BLaER1 (cell line): ENCODE results near the gene DCPS.
A peak's percentile ranks its signal among the peaks of the same experiment; 100 is the strongest.
"Not testable (repeated sequence)": the region's sequence is repeated elsewhere in the genome, so short reads cannot be mapped to it uniquely, and the experiment has no call there.

Source experiments
- H3K27ac ChIP-seq: shearing (Covaris generic); formaldehyde crosslinking; 2 replicates; pipeline ENCODE4 v1.8.1; 2022
- H3K27me3 ChIP-seq: shearing (Covaris generic); formaldehyde crosslinking; 2 replicates; pipeline ENCODE4 v1.8.1; 2022
- H3K36me3 ChIP-seq: shearing (Covaris generic); formaldehyde crosslinking; 2 replicates; pipeline ENCODE4 v1.8.1; 2022
- H3K4me1 ChIP-seq: shearing (Covaris generic); formaldehyde crosslinking; 2 replicates; pipeline ENCODE4 v1.8.1; 2022
- H3K4me2 ChIP-seq: shearing (Covaris generic); formaldehyde crosslinking; 2 replicates; pipeline ENCODE4 v1.8.1; 2022
- H3K4me3 ChIP-seq: shearing (Covaris generic); formaldehyde crosslinking; 2 replicates; pipeline ENCODE4 v1.8.1; 2022
- H3K9ac ChIP-seq: shearing (Covaris generic); formaldehyde crosslinking; 2 replicates; pipeline ENCODE4 v1.8.1; 2022
- H3K9me3 ChIP-seq: shearing (Covaris generic); formaldehyde crosslinking; 2 replicates; pipeline ENCODE4 v1.8.1; 2022
- H4K20me1 ChIP-seq: shearing (Covaris generic); formaldehyde crosslinking; 2 replicates; pipeline ENCODE4 v1.8.1; 2022
- Cebpa-rat ChIP-seq: shearing (Covaris generic); IDR thresholded peaks from 2 replicates; pipeline ENCODE4 v1.8.1; 2022

The DCPS gene, protein sequence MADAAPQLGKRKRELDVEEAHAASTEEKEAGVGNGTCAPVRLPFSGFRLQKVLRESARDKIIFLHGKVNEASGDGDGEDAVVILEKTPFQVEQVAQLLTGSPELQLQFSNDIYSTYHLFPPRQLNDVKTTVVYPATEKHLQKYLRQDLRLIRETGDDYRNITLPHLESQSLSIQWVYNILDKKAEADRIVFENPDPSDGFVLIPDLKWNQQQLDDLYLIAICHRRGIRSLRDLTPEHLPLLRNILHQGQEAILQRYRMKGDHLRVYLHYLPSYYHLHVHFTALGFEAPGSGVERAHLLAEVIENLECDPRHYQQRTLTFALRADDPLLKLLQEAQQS

DNA sequence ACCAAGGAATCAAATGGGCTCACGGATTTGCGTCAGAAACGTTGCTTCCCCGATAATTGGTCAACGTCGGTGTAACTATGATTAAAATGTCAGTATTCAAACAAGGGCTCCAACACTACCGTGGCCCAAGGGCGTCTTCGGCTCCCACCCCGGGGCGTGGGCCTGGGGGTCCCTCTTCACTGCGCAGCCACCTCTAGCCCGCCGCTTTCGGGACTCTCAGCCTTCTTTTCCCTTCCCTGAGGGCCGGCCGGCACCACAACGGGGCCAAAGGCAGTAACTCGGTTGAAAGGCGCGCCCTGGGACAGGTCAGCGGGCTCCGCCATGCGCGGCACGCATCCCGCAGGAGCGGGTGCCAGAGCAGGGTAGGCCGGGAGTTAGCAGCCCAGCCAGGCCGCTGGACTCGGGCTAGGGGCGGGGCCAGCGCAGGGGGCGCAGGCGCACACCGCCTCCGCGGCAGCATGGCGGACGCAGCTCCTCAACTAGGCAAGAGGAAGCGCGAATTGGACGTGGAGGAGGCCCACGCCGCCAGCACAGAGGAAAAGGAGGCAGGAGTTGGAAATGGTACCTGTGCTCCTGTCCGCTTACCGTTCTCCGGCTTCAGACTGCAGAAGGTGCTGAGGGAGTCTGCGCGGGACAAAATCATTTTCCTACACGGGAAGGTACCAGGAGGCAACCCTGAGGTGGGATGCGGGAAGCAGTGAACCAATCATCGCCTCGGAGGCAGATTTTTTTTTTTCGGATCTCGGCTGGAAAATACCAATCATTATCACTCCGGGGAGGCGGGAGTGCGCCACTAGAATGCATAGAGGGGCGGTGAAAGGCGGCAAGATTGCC lies at the start of gene DCPS:
DCPS (plus strand) TSS at position 438 of the 834 bp plus-strand sequence; CDS start at position 459, 21 bp downstream.
- peaks cover 24% of the 10 kb centered on the region for H3K36me3 ChIP-seq
- no peak for TF ChIP-seq Cebpa-rat
- no peaks in the 10 kb centered on the region for H3K9me3 ChIP-seq
- peak within 1 kb of the TSS; percentile 75 for H3K4me3 ChIP-seq
- H3K4me2 ChIP-seq, result peak within 1 kb of the TSS; percentile 89
- H3K27me3 ChIP-seq, result no peaks in the 10 kb centered on the region
- H4K20me1 ChIP-seq, result no peaks in the 10 kb centered on the region
- H3K9ac ChIP-seq, result peak within 1 kb of the TSS; percentile 89
- H3K4me1 ChIP-seq, result peaks cover 36% of the 10 kb centered on the region
- H3K27ac ChIP-seq, result peak within 1 kb of the TSS; percentile 91

DNA sequence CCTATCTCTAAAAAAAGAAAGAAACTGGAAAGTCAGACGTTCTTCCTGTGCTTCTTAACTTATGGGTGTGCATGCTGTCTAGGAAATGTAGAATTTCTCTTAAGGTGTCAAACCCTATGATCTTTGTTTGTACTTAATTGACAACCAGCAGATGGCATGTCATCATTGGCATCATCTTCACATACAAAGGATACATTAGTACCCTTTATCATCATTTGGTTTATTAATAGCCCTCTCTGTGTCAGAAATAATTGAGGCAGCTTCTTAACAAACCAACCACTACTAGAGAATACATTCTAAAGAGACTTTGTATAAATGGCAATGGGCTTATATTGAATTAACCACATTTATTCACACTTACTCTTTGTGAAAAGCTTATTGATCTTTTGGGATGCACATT lies 49.0 kb upstream of the DCPS start:
- H3K4me1 ChIP-seq, result no peaks in the 10 kb centered on the region
- H3K36me3 ChIP-seq, result peaks cover 86% of the 10 kb centered on the region
- H3K27ac ChIP-seq, result no peak overlapping the region
- H3K27me3 ChIP-seq, result no peaks in the 10 kb centered on the region
- H3K9ac ChIP-seq, result no peak overlapping the region
- no peak overlapping the region for H3K4me3 ChIP-seq
- H4K20me1 ChIP-seq, result no peaks in the 10 kb centered on the region
- H3K9me3 ChIP-seq, result no peaks in the 10 kb centered on the region
- H3K4me2 ChIP-seq, result no peak overlapping the region
- TF ChIP-seq Cebpa-rat, result no peak

DNA sequence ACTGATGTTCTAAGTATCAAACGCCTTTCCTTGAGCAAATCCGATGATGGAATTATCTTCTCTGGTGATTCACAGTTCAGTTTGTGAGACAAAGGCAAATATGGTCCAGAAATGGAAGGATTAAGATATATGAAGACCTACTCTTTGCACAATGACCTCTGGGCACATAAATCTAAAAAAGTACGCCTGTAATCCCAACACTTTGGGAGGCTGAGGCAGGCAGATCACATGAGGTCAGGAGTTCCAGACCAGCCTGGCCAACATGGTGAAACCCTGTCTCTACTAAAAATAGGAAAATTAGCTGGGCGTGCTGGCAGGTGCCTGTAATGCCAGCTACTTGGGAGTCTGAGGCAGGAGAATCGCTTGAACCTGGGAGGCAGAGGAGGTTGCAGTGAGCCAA lies 48.4 kb upstream of the DCPS start:
- H3K4me1 ChIP-seq, H3K27me3 ChIP-seq, H3K9me3 ChIP-seq, H3K4me2 ChIP-seq, H3K4me3 ChIP-seq, H3K9ac ChIP-seq, H4K20me1 ChIP-seq, H3K27ac ChIP-seq: not testable (repeated sequence)
- peaks cover 86% of the 10 kb centered on the region for H3K36me3 ChIP-seq

DNA sequence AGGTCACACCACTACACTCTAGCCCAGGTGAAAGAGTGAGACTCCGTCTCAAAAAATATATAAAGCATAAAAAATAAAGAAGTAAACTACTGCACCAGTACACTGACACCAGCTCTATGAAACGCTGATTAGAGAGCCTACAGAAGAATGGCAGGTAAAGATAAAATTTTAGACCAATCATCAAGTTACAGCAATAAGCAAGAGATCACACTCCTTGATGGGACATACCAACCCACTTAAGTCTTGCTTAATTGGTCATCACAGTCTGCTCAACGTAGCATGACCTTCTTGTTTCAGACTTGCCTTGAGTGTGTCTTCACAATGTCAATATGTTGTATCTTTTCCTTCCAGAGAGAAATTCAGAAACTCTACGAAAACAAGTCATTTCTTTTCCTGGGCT lies 47.6 kb upstream of the DCPS start:
- no peaks in the 10 kb centered on the region for H3K9me3 ChIP-seq
- no peaks in the 10 kb centered on the region for H3K27me3 ChIP-seq
- H3K4me1 ChIP-seq, result no peaks in the 10 kb centered on the region
- H3K9ac ChIP-seq, result no peak overlapping the region
- H4K20me1 ChIP-seq, result no peaks in the 10 kb centered on the region
- no peak for TF ChIP-seq Cebpa-rat
- H3K27ac ChIP-seq, result no peak overlapping the region
- H3K4me3 ChIP-seq, result no peak overlapping the region
- H3K36me3 ChIP-seq, result peaks cover 89% of the 10 kb centered on the region
- H3K4me2 ChIP-seq, result no peak overlapping the region

DNA sequence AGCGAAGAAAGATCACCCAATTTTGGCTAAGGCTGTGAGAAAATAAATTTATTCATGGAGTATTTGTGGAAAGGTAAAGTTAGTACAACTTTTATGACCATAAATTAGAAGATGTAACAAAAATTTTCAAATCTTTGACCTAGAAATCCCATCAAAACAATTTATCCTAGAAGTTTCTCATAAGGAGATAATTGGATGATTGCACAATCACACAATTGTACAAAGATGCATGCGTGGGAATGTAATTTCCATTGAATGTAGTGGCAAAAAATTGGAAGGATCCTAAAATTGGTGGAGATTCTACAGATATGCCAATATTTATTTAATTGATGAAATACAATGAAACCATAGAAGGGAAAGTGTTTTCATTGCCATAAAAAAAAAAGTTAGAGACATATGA lies 46.7 kb upstream of the DCPS start:
- Histone ChIP-seq H3K4me3 (no peak overlapping the region), H4K20me1 (peaks cover 2% of the 10 kb centered on the region; the same call in 1 of the 2 replicates), H3K36me3 (peaks cover 89% of the 10 kb centered on the region), H3K27ac (no peak overlapping the region), H3K9me3 (no peaks in the 10 kb centered on the region), H3K9ac (no peak overlapping the region), H3K27me3 (no peaks in the 10 kb centered on the region), H3K4me2 (no peak overlapping the region), H3K4me1 (no peaks in the 10 kb centered on the region)
- TF ChIP-seq Cebpa-rat, result no peak

DNA sequence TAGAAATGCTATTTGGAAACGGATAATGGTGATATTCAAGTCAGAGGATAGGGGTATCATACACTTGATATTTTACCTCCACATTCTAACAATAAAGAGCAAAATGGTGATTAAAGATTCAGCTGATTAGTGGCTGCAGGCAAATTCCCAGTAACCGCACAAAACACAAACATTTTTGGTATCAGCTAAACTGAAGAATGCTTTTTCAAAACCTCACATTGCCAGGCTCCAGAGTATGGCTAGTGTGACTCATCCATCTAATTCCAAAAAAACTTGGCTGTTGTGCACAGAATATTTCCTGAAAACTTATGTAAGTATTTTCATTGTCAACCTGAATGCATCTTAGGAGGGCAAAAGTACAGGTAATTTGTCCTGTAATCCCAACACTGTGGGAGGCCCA lies 46.1 kb upstream of the DCPS start:
- no peaks in the 10 kb centered on the region for H3K4me1 ChIP-seq
- no peak overlapping the region for H3K9ac ChIP-seq
- no peak overlapping the region for H3K4me3 ChIP-seq
- H3K4me2 ChIP-seq, result no peak overlapping the region
- H3K27ac ChIP-seq, result no peak overlapping the region
- no peaks in the 10 kb centered on the region for H3K27me3 ChIP-seq
- peaks cover 89% of the 10 kb centered on the region for H3K36me3 ChIP-seq
- no peak for TF ChIP-seq Cebpa-rat
- no peaks in the 10 kb centered on the region for H3K9me3 ChIP-seq
- peaks cover 8% of the 10 kb centered on the region; the same call in 1 of the 2 replicates for H4K20me1 ChIP-seq

DNA sequence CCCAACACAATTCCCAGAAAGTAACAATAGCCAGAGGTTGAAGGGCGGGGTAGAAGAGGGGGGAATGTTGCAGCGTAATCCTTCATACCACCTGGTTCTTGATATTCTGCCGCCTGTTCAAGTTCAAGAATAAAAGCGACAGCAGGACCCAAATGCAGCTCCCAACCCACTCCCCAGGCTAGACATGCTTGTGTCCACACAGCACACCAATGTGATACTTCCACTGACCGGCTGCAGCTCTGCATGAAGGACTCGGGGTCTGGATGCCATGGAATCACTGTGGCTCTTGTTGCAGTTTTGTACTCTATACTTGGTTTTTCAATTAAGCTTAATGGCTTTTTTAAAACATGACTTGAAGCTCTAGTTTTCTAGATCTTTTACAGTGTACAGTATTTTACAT lies 41.6 kb upstream of the DCPS start:
- Histone ChIP-seq H3K27ac (no peak overlapping the region), H3K4me2 (no peak overlapping the region), H3K4me1 (peaks cover 3% of the 10 kb centered on the region), H3K36me3 (peaks cover 92% of the 10 kb centered on the region), H3K4me3 (no peak overlapping the region), H4K20me1 (peaks cover 18% of the 10 kb centered on the region; the same call in 1 of the 2 replicates), H3K27me3 (no peaks in the 10 kb centered on the region), H3K9ac (0 out of 2 replicates have a peak overlapping the region, but pooled peaks have one; percentile 9), H3K9me3 (no peaks in the 10 kb centered on the region)
- TF ChIP-seq Cebpa-rat, result no peak

DNA sequence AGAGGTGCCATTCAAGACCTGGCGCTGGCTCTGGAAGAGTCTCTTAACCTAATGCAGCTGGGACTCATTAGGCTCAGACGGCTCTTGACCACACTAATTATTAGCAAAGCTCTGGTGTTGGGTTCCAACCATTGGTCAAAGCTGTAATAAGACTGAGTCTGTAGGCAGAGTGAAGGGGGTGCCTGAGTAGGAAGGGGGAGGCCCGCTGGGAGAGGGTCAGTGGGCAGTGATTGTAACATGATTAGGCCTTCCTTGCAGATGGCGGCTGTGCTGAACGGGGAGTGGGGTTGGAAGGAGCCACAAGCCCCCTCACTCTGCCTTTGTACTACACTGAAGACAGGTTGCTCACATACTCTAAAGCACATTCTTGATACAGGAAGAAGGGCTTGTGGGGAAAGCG lies 40.4 kb upstream of the DCPS start:
- Histone ChIP-seq H3K4me3 (no peak overlapping the region), H3K27me3 (no peaks in the 10 kb centered on the region), H3K36me3 (peaks cover 84% of the 10 kb centered on the region), H3K9me3 (no peaks in the 10 kb centered on the region), H3K4me1 (peaks cover 11% of the 10 kb centered on the region), H4K20me1 (peaks cover 18% of the 10 kb centered on the region; the same call in 1 of the 2 replicates), H3K27ac (no peak overlapping the region), H3K9ac (no peak overlapping the region), H3K4me2 (no peak overlapping the region)
- no peak for TF ChIP-seq Cebpa-rat

DNA sequence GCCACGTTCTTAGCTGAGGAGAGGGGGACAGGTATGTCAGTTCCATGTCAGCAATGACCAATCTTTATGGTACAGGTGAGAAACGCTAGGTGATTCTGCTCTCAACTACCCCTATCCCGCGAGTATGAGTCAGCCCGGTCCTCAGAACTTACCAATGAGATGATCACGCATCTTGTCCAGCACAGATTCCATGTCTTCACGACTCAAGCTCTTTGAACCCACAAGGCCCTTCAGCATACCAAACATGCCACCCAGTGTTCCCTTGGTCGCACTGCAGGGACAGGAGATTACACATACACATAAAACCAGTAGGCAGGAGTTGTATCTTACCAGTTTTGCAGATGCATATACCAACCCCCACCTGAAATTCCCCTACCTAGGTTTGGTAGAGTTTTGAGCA lies 38.0 kb upstream of the DCPS start:
- H3K27me3 ChIP-seq, result no peaks in the 10 kb centered on the region
- H3K4me2 ChIP-seq, result no peak overlapping the region
- H3K36me3 ChIP-seq, result peaks cover 67% of the 10 kb centered on the region
- no peak for TF ChIP-seq Cebpa-rat
- H3K4me3 ChIP-seq, result no peak overlapping the region
- no peaks in the 10 kb centered on the region for H3K9me3 ChIP-seq
- H3K9ac ChIP-seq, result no peak overlapping the region
- peaks cover 24% of the 10 kb centered on the region for H3K4me1 ChIP-seq
- peaks cover 18% of the 10 kb centered on the region; the same call in 1 of the 2 replicates for H4K20me1 ChIP-seq
- H3K27ac ChIP-seq, result no peak overlapping the region

DNA sequence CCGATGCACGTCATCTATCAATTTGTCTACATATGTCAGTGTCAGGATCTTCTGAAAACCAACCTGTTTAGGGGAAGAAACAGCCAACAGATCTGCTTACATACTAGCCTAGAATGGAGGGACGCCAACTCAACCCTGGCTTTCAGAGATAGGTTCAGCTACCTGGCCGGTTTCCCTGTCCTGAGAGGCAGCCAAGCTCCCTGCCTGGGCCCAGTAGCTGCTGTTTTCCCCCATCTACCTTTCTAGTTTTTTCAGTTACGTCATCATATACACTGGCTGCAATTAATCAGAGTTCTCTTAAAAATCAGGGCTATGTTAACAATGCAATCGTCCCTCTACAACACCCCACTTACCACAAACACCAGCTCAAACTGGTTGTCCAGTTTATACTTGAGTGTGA lies 36.2 kb upstream of the DCPS start:
- peak overlapping the region; percentile 94 for H3K9ac ChIP-seq
- H3K36me3 ChIP-seq, result peaks cover 65% of the 10 kb centered on the region
- peak overlapping the region; percentile 84 for H3K4me3 ChIP-seq
- TF ChIP-seq Cebpa-rat, result no peak
- H3K4me2 ChIP-seq, result peak overlapping the region; percentile 90
- no peaks in the 10 kb centered on the region for H3K9me3 ChIP-seq
- H3K27me3 ChIP-seq, result no peaks in the 10 kb centered on the region
- peaks cover 24% of the 10 kb centered on the region for H3K4me1 ChIP-seq
- peaks cover 10% of the 10 kb centered on the region; the same call in 1 of the 2 replicates for H4K20me1 ChIP-seq
- peak overlapping the region; percentile 92 for H3K27ac ChIP-seq
